Measurements from ENCODE around the gene JOSD1.

JOSD1 gene

GRCh38 chr22:38700789-38701628 is at the start of gene JOSD1:
TSS of gene JOSD1 (minus strand) at chr22:38700943. CDS start at chr22:38699987, 956 bp downstream.
- FAIRE-seq (peak; percentile 87), DNase-seq (ENCODE audit: insufficient read length, low spot score) (peak; percentile 83)

- FAIRE-seq (no peak), DNase-seq (ENCODE audit: insufficient read length, low spot score) (no peak)
These were observed 49.4 kb upstream of the JOSD1 start for GRCh38 chr22:38750104-38750503.

GRCh38 chr22:38748487-38749136 is 47.9 kb upstream of the JOSD1 start:
- DNase-seq (ENCODE audit: insufficient read length, low spot score) (no peak), FAIRE-seq (no peak)

- FAIRE-seq (no peak), DNase-seq (ENCODE audit: insufficient read length, low spot score) (no peak)
These were observed 45.1 kb upstream of the JOSD1 start for GRCh38 chr22:38745676-38746460.

DNA sequence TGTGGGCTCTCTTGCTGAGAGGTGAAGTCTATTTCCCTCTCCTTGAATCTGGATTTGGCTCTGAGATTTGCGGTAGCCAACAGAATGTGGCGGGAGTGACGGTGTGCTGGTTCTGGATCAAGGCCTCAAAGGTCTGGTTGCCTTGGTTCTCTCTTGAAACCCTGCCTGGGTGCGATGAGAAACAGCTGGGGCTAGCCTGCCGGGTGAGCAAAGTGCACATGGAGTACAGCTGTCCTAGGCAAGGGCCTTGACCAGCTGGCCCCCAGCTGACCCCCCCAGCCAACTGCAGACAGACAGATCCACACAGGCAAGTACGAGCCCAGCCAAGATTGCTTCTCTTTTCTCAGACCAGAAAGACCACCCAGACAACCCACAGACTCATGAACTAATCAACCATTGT is 44.2 kb upstream of the JOSD1 start:
- DNase-seq (ENCODE audit: insufficient read length, low spot score) (no peak), FAIRE-seq (no peak)

- FAIRE-seq (no peak), DNase-seq (ENCODE audit: insufficient read length, low spot score) (no peak)
These were observed 41.6 kb upstream of the JOSD1 start for GRCh38 chr22:38742176-38742942.

- DNase-seq (ENCODE audit: insufficient read length, low spot score) = no peak
- FAIRE-seq = no peak
These were observed 40.8 kb upstream of the JOSD1 start for GRCh38 chr22:38741576-38741975.

DNA sequence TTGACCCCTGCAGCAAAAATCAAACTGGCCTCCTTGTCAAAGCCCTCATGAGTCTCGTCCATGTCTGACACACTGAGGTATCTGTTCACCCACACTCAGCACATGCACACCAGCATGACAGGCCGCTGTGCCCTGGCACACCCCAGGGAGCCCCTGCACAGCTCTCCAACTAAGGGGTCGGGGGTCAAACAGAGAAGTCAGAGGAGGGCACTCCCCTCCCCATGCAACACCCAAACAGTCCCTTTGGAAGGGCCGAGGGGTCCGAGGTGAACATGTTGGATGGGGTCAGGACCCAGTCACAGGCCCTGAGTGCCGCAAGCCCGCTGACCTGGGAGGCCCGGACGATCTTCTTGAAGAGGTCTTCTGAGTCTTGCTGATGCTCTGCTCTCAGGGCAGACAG is 40.4 kb upstream of the JOSD1 start:
- FAIRE-seq (no peak), DNase-seq (ENCODE audit: insufficient read length, low spot score) (no peak)

- DNase-seq (ENCODE audit: insufficient read length, low spot score) = no peak
- no peak for FAIRE-seq
These were observed 40.0 kb upstream of the JOSD1 start for GRCh38 chr22:38740754-38741153.

GRCh38 chr22:38740116-38740723 is 39.5 kb upstream of the JOSD1 start:
- no peak for DNase-seq (ENCODE audit: insufficient read length, low spot score)

GRCh38 chr22:38739300-38740055 is 38.7 kb upstream of the JOSD1 start:
- DNase-seq (ENCODE audit: insufficient read length, low spot score) = no peak
- no peak for FAIRE-seq

More at GRCh38 chr22:38740116-38740723, 39.5 kb upstream of the JOSD1 start:
- no peak for FAIRE-seq

DNA sequence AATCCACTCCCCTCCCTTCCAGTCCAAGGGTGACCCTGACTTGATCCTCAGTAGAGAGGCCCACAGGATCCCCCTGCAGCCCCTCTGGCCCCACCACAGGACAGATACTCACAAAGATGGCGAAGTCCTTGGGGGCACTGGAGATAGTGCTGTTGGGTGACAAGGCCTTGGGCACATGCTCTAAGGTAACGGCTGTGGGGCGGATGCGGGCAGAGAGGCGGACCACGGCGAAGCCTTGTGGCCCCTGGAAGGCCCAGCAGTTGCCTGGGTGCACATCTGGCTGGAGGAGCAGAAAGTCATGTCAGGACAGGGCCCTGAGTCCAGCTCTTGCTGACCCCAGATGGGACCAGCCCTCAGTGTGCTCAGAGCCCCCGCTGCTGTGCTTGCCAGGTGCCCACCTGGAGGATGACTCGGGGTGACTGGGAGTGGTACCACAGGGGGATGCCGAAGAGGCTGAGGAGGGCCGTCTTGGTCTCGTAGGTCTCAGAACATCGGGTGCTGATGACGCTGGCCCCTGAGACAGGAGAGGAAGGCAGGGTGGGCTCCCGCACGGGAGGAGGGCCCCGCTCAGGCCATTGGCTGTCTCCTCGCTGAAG is 37.8 kb upstream of the JOSD1 start:
- FAIRE-seq = no peak
- no peak for DNase-seq (ENCODE audit: insufficient read length, low spot score)

- DNase-seq (ENCODE audit: insufficient read length, low spot score) (no peak), FAIRE-seq (no peak)
These were observed 36.7 kb upstream of the JOSD1 start for GRCh38 chr22:38737302-38738060.

DNA sequence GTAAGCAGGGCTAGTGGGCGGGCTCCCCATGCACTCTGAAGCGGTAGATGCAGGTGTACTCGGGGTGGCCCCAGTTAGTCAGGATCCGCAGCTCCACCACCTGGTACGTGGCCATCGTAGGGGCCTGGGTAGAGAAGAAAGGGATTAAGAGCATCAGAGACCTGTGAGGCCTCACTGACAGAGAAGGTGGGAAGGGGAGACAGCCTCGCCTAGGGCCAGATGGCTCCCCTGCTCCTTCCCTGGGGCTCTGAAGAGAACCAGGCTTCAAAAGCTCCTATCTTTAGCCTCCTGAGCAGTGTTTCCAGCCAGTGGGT is 35.5 kb upstream of the JOSD1 start:
- FAIRE-seq = no peak
- no peak for DNase-seq (ENCODE audit: insufficient read length, low spot score)

DNA sequence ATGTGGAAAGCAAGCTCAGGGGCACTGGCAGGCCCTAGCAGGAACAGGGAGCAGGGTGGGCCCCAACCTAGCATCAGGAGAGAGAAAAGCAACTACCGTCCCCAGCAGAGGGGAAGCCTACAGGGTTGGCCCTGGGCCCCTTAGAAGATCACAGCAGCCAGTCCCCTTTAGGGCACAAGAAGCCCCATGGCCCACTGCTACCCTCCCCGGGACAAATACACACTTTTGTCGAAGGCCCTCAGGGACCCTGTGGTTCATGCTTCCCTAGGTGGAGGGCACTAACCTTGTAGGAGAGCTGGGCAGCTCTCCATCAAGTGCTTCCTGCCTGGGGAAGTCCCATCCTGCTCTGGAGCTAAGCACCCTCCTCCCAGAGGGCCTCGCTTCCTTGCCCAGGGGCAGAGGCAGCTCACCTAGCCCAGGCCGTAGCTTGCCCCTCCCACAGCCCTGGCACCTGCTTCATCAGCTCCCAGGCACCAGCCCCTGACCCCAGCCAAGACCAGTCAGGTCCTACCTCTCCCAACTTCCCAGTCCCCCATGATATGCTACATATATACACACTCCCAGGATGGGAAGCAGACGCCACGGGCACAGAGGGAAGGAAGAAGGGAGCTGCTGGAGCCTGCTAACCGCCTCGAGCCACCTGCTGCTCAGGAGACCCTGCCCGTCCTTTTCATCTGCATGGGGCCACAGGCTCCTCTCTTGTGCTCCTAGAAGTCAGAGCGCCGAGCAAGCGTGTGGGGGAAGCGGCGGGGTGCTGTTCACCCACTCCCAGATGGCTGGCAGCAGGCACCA is 34.9 kb upstream of the JOSD1 start:
- DNase-seq (ENCODE audit: insufficient read length, low spot score) (no peak), FAIRE-seq (no peak)

- no peak for DNase-seq (ENCODE audit: insufficient read length, low spot score)
- FAIRE-seq = no peak
These were observed 34.4 kb upstream of the JOSD1 start for GRCh38 chr22:38735126-38735464.

DNA sequence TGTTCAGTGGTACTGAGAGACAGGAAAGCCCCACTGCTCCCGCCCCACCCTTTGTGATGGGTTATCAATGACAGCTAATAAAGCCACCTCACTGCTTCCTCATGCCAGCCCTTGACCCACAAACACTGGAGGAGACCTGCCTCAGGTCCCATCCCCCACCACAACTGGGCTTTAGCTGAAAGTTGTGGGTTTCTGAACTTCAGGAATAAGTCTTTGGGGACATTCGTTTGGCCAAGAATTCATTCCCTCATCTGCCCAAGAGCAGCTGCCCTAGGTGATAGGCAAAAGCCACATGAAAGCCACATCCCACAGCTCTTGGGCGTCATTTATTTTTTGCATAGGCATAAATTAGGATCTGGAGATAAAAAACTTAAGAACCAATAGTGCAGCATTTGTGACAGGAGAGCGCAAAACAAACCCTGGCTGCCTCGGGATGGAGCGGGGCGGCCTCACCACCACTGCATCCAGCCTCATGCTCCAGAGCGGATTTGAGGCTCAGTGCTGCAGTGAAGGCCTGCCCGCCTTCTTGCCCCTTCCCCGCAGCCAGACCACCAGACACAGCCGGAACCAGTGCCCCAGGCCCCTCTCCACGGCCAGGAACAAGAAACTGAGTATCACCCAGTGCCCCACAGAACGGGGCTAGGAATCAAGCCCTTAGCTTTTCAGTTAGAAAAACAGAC is 33.8 kb upstream of the JOSD1 start:
- DNase-seq (ENCODE audit: insufficient read length, low spot score) (no peak), FAIRE-seq (no peak)

Measured in GM19239 (cell line).